WTC11 (cell line): ENCODE data around the gene M1AP. TPM values are rescaled to one million over a fixed set of nuclear protein-coding genes. Genes with fewer than 3 reads are reported as not detected.

ENCODE experiments used
- ATAC-seq: fragments of 200-7000 bp; cut with Tn5 transposase; 2 replicates; pipeline ENCODE4 v1.10.0; 2021; ENCODE audit warnings: mild to moderate bottlenecking, moderate library complexity
- CTCF ChIA-PET: fragments of 300-600 bp; sonication (Branson Sonifier 250); formaldehyde crosslinking; loops from one replicate; lab custom pipeline; 2021; ENCODE audit warnings: antibody characterized with exemption; lab: Charles Lee
- POLR2A ChIA-PET: fragments of 350-600 bp; sonication (Branson Sonifier 250); formaldehyde crosslinking; loops from one replicate; lab custom pipeline; 2021; ENCODE audit warnings: antibody characterized with exemption; lab: Charles Lee
- DNase-seq: peaks from one replicate; pipeline ENCODE4 v3.0.0; 2021; ENCODE audit warnings: low spot score
- H3K27ac Mint-ChIP-seq: 2 replicates; pipeline ENCODE4 v1.8.0; 2021; ENCODE audit warnings: mixed read lengths
- H3K27me3 Mint-ChIP-seq: 2 replicates; pipeline ENCODE4 v1.8.0; 2021; ENCODE audit warnings: low read depth, mild to moderate bottlenecking, moderate library complexity, mixed read lengths
- H3K36me3 Mint-ChIP-seq: 2 replicates; pipeline ENCODE4 v1.8.0; 2021; ENCODE audit warnings: mixed read lengths
- H3K4me1 Mint-ChIP-seq: 2 replicates; pipeline ENCODE4 v1.8.0; 2022; ENCODE audit warnings: mixed read lengths
- H3K4me3 Mint-ChIP-seq: 2 replicates; pipeline ENCODE4 v1.8.0; 2021; ENCODE audit warnings: mild to moderate bottlenecking, moderate library complexity, mixed read lengths
- H3K9me3 Mint-ChIP-seq: 2 replicates; pipeline ENCODE4 v1.8.0; 2021; ENCODE audit warnings: mixed read lengths
- AFF4 ChIP-seq: sonication (generic); formaldehyde crosslinking; IDR thresholded peaks from 2 replicates; pipeline ENCODE4 v1.8.1; 2023; ENCODE audit warnings: mild to moderate bottlenecking, missing genetic modification reagents, borderline replicate concordance
- ATF6 ChIP-seq: sonication (generic); formaldehyde crosslinking; IDR thresholded peaks from 2 replicates; pipeline ENCODE4 v1.8.1; 2023; ENCODE audit warnings: mild to moderate bottlenecking, missing genetic modification reagents
- CDX4 ChIP-seq: fragments of 250-450 bp; sonication (Bioruptor Pico); IDR thresholded peaks from 2 replicates; pipeline ENCODE4 v1.9.0; 2021; ENCODE audit warnings: moderate library complexity, mild to moderate bottlenecking, inconsistent platforms, borderline replicate concordance
- CTCF ChIP-seq: fragments of 200-600 bp; IDR thresholded peaks from 2 replicates; pipeline ENCODE4 v1.8.0; 2022; ENCODE audit warnings: antibody characterized with exemption
- EMX1 ChIP-seq: fragments of 250-450 bp; sonication (Bioruptor Pico); IDR thresholded peaks from 2 replicates; pipeline ENCODE4 v1.8.0; 2021; ENCODE audit warnings: mild to moderate bottlenecking
- FOXP1 ChIP-seq: sonication (generic); formaldehyde crosslinking; IDR thresholded peaks from 2 replicates; pipeline ENCODE4 v1.8.0; 2022; ENCODE audit warnings: missing genetic modification reagents, mild to moderate bottlenecking, moderate library complexity, borderline replicate concordance
- FOXP4 ChIP-seq: sonication (generic); formaldehyde crosslinking; IDR thresholded peaks from 2 replicates; pipeline ENCODE4 v1.8.0; 2022; ENCODE audit warnings: mild to moderate bottlenecking, missing genetic modification reagents
- IRF1 ChIP-seq: sonication (generic); formaldehyde crosslinking; IDR thresholded peaks from 2 replicates; pipeline ENCODE4 v1.8.0; 2023; ENCODE audit warnings: missing genetic modification reagents
- MAX ChIP-seq: sonication (generic); formaldehyde crosslinking; IDR thresholded peaks from 2 replicates; pipeline ENCODE4 v1.8.0; 2022; ENCODE audit warnings: mild to moderate bottlenecking, missing genetic modification reagents
- NFYB ChIP-seq: sonication (generic); formaldehyde crosslinking; conservative IDR thresholded peaks from 2 replicates; pipeline ENCODE4 v1.8.0; 2022; ENCODE audit warnings: low read depth, missing genetic modification reagents
- NR2C2 ChIP-seq: sonication (generic); formaldehyde crosslinking; IDR thresholded peaks from 2 replicates; pipeline ENCODE4 v1.8.0; 2022; ENCODE audit warnings: mild to moderate bottlenecking, missing genetic modification reagents
- ZNF219 ChIP-seq: sonication (generic); formaldehyde crosslinking; IDR thresholded peaks from 2 replicates; pipeline ENCODE4 v1.8.0; 2023; ENCODE audit warnings: missing genetic modification reagents, mild to moderate bottlenecking, borderline replicate concordance
- ZNF317 ChIP-seq: sonication (generic); formaldehyde crosslinking; IDR thresholded peaks from 2 replicates; pipeline ENCODE4 v1.8.1; 2023; ENCODE audit warnings: low read depth, mild to moderate bottlenecking, moderate library complexity, missing genetic modification reagents, borderline replicate concordance
- ZNF416 ChIP-seq: fragments of 250-450 bp; sonication (Bioruptor Pico); IDR thresholded peaks from 2 replicates; pipeline ENCODE4 v1.9.0; 2021; ENCODE audit warnings: mild to moderate bottlenecking, inconsistent platforms
- ZNF425 ChIP-seq: fragments of 250-450 bp; sonication (Bioruptor Pico); conservative IDR thresholded peaks from 2 replicates; pipeline ENCODE4 v1.9.0; 2021; ENCODE audit warnings: mild to moderate bottlenecking
- ZNF512 ChIP-seq: sonication (generic); formaldehyde crosslinking; IDR thresholded peaks from 2 replicates; pipeline ENCODE4 v1.8.1; 2022; ENCODE audit warnings: missing genetic modification reagents, borderline replicate concordance
- ZNF671 ChIP-seq: fragments of 250-450 bp; sonication (Bioruptor Pico); IDR thresholded peaks from 2 replicates; pipeline ENCODE4 v1.8.0; 2021; ENCODE audit warnings: mild to moderate bottlenecking
- total RNA-seq: library from RNA; stranded (reverse); gene quantifications from 3 replicates; pipeline ENCODE4 v1.2.3, GENCODE V29; 2021

M1AP gene
- total RNA-seq, 1 experiment from 2014 or later: 5.9 TPM

- TF ChIP-seq FOXP4 (CRISPR knock-in tag) (no peak), NFYB (CRISPR knock-in tag) (no peak)
Observed at GRCh38 chr2:74534411-74534810, 113.7 kb downstream of the M1AP start (continued).

GRCh38 chr2:74533464-74533863 is 114.7 kb downstream of the M1AP start:
- Mint-ChIP-seq H3K9me3 (no peaks in the 10 kb centered on the region), H3K27ac (no peak overlapping the region), H3K36me3 (peaks cover 16% of the 10 kb centered on the region), H3K4me1 (peaks cover 14% of the 10 kb centered on the region), H3K4me3 (no peak overlapping the region), H3K27me3 (0 out of 2 replicates have a peak, but pooled peaks cover 3% of the 10 kb centered on the region)
- no peak for ATAC-seq
- POLR2A ChIA-PET: no interaction called here
- CTCF ChIA-PET: interaction anchor here (1.1 kb wide), 1 partner anchor 50 kb away, joined by 3 read pairs; the partner anchor contains the start of gene TTC31
- DNase-seq: no peak
- TF ChIP-seq ZNF416 (no peak), IRF1 (CRISPR knock-in tag) (no peak), ZNF317 (CRISPR knock-in tag) (no peak), AFF4 (CRISPR knock-in tag) (no peak), MAX (CRISPR knock-in tag) (no peak), ZNF219 (CRISPR knock-in tag) (no peak), NR2C2 (CRISPR knock-in tag) (no peak), CDX4 (CRISPR knock-in tag) (no peak), EMX1 (CRISPR knock-in tag) (no peak), FOXP1 (no peak), ZNF425 (CRISPR knock-in tag) (no peak), ZNF671 (CRISPR knock-in tag) (no peak), ZNF512 (CRISPR knock-in tag) (no peak), CTCF (no peak), ATF6 (no peak)
